ENCODE data around the gene TRAF1.
A peak's percentile ranks its signal among the peaks of the same experiment; 100 is the strongest.

TRAF1 gene

GRCh38 chr9:120912958-120913646 is 13.5 kb downstream of the TRAF1 start:
- Mint-ChIP-seq H3K27ac (peak overlapping the region; percentile 94), H3K9me3 (peaks cover 2% of the 10 kb centered on the region), H3K36me3 (ENCODE audit: low read depth) (peaks cover 98% of the 10 kb centered on the region), H3K4me3 (peak overlapping the region; percentile 29), H3K4me1 (ENCODE audit: low read depth) (peaks cover 94% of the 10 kb centered on the region), H3K27me3 (no peaks in the 10 kb centered on the region)
- DNase-seq = peak; percentile 33

- H3K36me3 Mint-ChIP-seq (ENCODE audit: low read depth) = peaks cover 97% of the 10 kb centered on the region
- H3K9me3 Mint-ChIP-seq = peaks cover 2% of the 10 kb centered on the region
- peak overlapping the region; percentile 94 for H3K27ac Mint-ChIP-seq
- DNase-seq = no peak
- H3K27me3 Mint-ChIP-seq = no peaks in the 10 kb centered on the region
- peaks cover 93% of the 10 kb centered on the region for H3K4me1 Mint-ChIP-seq (ENCODE audit: low read depth)
- peak overlapping the region; percentile 39 for H3K4me3 Mint-ChIP-seq
Observed at GRCh38 chr9:120911295-120911837, 15.2 kb downstream of the TRAF1 start.

- H3K27me3 Mint-ChIP-seq = no peaks in the 10 kb centered on the region
- H3K4me3 Mint-ChIP-seq = peak overlapping the region; percentile 36
- H3K4me1 Mint-ChIP-seq (ENCODE audit: low read depth) = peaks cover 94% of the 10 kb centered on the region
- peaks cover 99% of the 10 kb centered on the region for H3K36me3 Mint-ChIP-seq (ENCODE audit: low read depth)
- H3K27ac Mint-ChIP-seq = peak overlapping the region; percentile 94
- DNase-seq = no peak
- peaks cover 2% of the 10 kb centered on the region for H3K9me3 Mint-ChIP-seq
Observed at GRCh38 chr9:120910643-120911042, 16.0 kb downstream of the TRAF1 start.

- Mint-ChIP-seq H3K9me3 (peaks cover 2% of the 10 kb centered on the region), H3K27me3 (no peaks in the 10 kb centered on the region), H3K4me1 (ENCODE audit: low read depth) (peaks cover 99% of the 10 kb centered on the region), H3K36me3 (ENCODE audit: low read depth) (peaks cover 99% of the 10 kb centered on the region), H3K27ac (peak overlapping the region; percentile 94), H3K4me3 (peak overlapping the region; percentile 8)
- peak; percentile 62 for DNase-seq
Observed at GRCh38 chr9:120909904-120910303, 16.7 kb downstream of the TRAF1 start.

GRCh38 chr9:120905315-120906164 is 21.1 kb downstream of the TRAF1 start:
- peak overlapping the region; percentile 23 for H3K4me3 Mint-ChIP-seq
- peaks cover 96% of the 10 kb centered on the region for H3K4me1 Mint-ChIP-seq (ENCODE audit: low read depth)
- peaks cover 96% of the 10 kb centered on the region for H3K36me3 Mint-ChIP-seq (ENCODE audit: low read depth)
- H3K27ac Mint-ChIP-seq = peak overlapping the region; percentile 91
- peak; percentile 53 for DNase-seq
- H3K27me3 Mint-ChIP-seq = no peaks in the 10 kb centered on the region
- no peaks in the 10 kb centered on the region for H3K9me3 Mint-ChIP-seq

GRCh38 chr9:120904978-120905301 is 21.7 kb downstream of the TRAF1 start:
- peak overlapping the region; percentile 91 for H3K27ac Mint-ChIP-seq
- peaks cover 96% of the 10 kb centered on the region for H3K4me1 Mint-ChIP-seq (ENCODE audit: low read depth)
- H3K9me3 Mint-ChIP-seq = no peaks in the 10 kb centered on the region
- H3K4me3 Mint-ChIP-seq = no peak overlapping the region
- no peaks in the 10 kb centered on the region for H3K27me3 Mint-ChIP-seq
- no peak for DNase-seq
- peaks cover 96% of the 10 kb centered on the region for H3K36me3 Mint-ChIP-seq (ENCODE audit: low read depth)

GRCh38 chr9:120904061-120904977 is 22.3 kb downstream of the TRAF1 start:
- H3K4me3 Mint-ChIP-seq = peak overlapping the region; percentile 8
- H3K9me3 Mint-ChIP-seq = no peaks in the 10 kb centered on the region
- H3K4me1 Mint-ChIP-seq (ENCODE audit: low read depth) = peaks cover 95% of the 10 kb centered on the region
- H3K36me3 Mint-ChIP-seq (ENCODE audit: low read depth) = peaks cover 95% of the 10 kb centered on the region
- no peaks in the 10 kb centered on the region for H3K27me3 Mint-ChIP-seq
- H3K27ac Mint-ChIP-seq = peak overlapping the region; percentile 91
- DNase-seq = peak; percentile 54

- Mint-ChIP-seq H3K9me3 (no peaks in the 10 kb centered on the region), H3K27ac (peak overlapping the region; percentile 91), H3K4me1 (ENCODE audit: low read depth) (peaks cover 93% of the 10 kb centered on the region), H3K4me3 (peak overlapping the region; percentile 1), H3K27me3 (no peaks in the 10 kb centered on the region), H3K36me3 (ENCODE audit: low read depth) (peaks cover 89% of the 10 kb centered on the region)
- peak; percentile 39 for DNase-seq
Observed at GRCh38 chr9:120902569-120903535, 23.7 kb downstream of the TRAF1 start.

- peaks cover 92% of the 10 kb centered on the region for H3K4me1 Mint-ChIP-seq (ENCODE audit: low read depth)
- H3K9me3 Mint-ChIP-seq = no peaks in the 10 kb centered on the region
- H3K27ac Mint-ChIP-seq = peak overlapping the region; percentile 93
- no peaks in the 10 kb centered on the region for H3K27me3 Mint-ChIP-seq
- peaks cover 84% of the 10 kb centered on the region for H3K36me3 Mint-ChIP-seq (ENCODE audit: low read depth)
- no peak overlapping the region for H3K4me3 Mint-ChIP-seq
- no peak for DNase-seq
Observed at GRCh38 chr9:120901755-120902568, 24.6 kb downstream of the TRAF1 start.

- Mint-ChIP-seq H3K4me1 (ENCODE audit: low read depth) (peaks cover 89% of the 10 kb centered on the region), H3K9me3 (no peaks in the 10 kb centered on the region), H3K27ac (peak overlapping the region; percentile 93), H3K4me3 (no peak overlapping the region), H3K36me3 (ENCODE audit: low read depth) (peaks cover 76% of the 10 kb centered on the region), H3K27me3 (no peaks in the 10 kb centered on the region)
- DNase-seq = no peak
Observed at GRCh38 chr9:120900824-120901223, 25.8 kb downstream of the TRAF1 start.

GRCh38 chr9:120899490-120900068 is 27.0 kb downstream of the TRAF1 start:
- Mint-ChIP-seq H3K27me3 (no peaks in the 10 kb centered on the region), H3K4me1 (ENCODE audit: low read depth) (peaks cover 86% of the 10 kb centered on the region), H3K4me3 (no peak overlapping the region), H3K9me3 (no peaks in the 10 kb centered on the region), H3K27ac (peak overlapping the region; percentile 93), H3K36me3 (ENCODE audit: low read depth) (peaks cover 63% of the 10 kb centered on the region)
- no peak for DNase-seq

GRCh38 chr9:120898396-120898795 is 28.2 kb downstream of the TRAF1 start:
- no peaks in the 10 kb centered on the region for H3K27me3 Mint-ChIP-seq
- no peak for DNase-seq
- H3K4me1 Mint-ChIP-seq (ENCODE audit: low read depth) = peaks cover 84% of the 10 kb centered on the region
- no peaks in the 10 kb centered on the region for H3K9me3 Mint-ChIP-seq
- H3K4me3 Mint-ChIP-seq = peak overlapping the region; percentile 23
- H3K27ac Mint-ChIP-seq = peak overlapping the region; percentile 87
- H3K36me3 Mint-ChIP-seq (ENCODE audit: low read depth) = peaks cover 52% of the 10 kb centered on the region

Data from activated T-cell treated with anti-CD3 and anti-CD28 coated beads, Interleukin-2, amount 50 U/mL, for 24 hours (primary cell).